VCaP (cell line): ENCODE data around the gene JMJD1C.

Source experiments
- H3K27ac ChIP-seq: fragments of 450-650 bp; 2 replicates; pipeline ENCODE4 v1.5.1; 2017
- CTCF ChIP-seq: fragments of 450-650 bp; conservative IDR thresholded peaks from 2 replicates; pipeline ENCODE4 v1.5.1; 2017; ENCODE audit warnings: mild to moderate bottlenecking, moderate library complexity

Gene JMJD1C

GRCh38 chr10:63465293-63466143 lies at the start of gene JMJD1C:
Gene JMJD1C, minus strand, starts transcription at chr10:63465977. Its CDS starts 315 bp downstream, at chr10:63465662.
- peak within 1 kb of the TSS; percentile 94 for H3K27ac ChIP-seq
- TF ChIP-seq CTCF: no peak

- no peak for TF ChIP-seq CTCF
- H3K27ac ChIP-seq: peak overlapping the region; percentile 69
These were observed 49.4 kb upstream of the JMJD1C start for GRCh38 chr10:63515002-63515763.

- no peak for TF ChIP-seq CTCF
- H3K27ac ChIP-seq: peak overlapping the region; percentile 68
These were observed 40.8 kb upstream of the JMJD1C start for GRCh38 chr10:63506554-63506953.

GRCh38 chr10:63505562-63505961 lies 39.8 kb upstream of the JMJD1C start:
- H3K27ac ChIP-seq: peak overlapping the region; percentile 68

GRCh38 chr10:63504145-63504881 lies 38.5 kb upstream of the JMJD1C start:
- H3K27ac ChIP-seq: peak overlapping the region; percentile 68

More at GRCh38 chr10:63505562-63505961, 39.8 kb upstream of the JMJD1C start:
- no peak for TF ChIP-seq CTCF

GRCh38 chr10:63503395-63503794 lies 37.6 kb upstream of the JMJD1C start:
- no peak overlapping the region for H3K27ac ChIP-seq
- no peak for TF ChIP-seq CTCF

More at GRCh38 chr10:63504145-63504881, 38.5 kb upstream of the JMJD1C start:
- 0 out of 2 replicates have a peak, but pooled peaks have one; percentile 14 for TF ChIP-seq CTCF
